GM23338 (cell line): ENCODE data around the gene CX3CL1. TPM values are rescaled to one million over a fixed set of nuclear protein-coding genes. Genes with fewer than 3 reads are reported as not detected.

Experiments used
- ATAC-seq: fragments of 200-7000 bp; cut with Tn5 transposase; 3 replicates; pipeline ENCODE4 v1.9.1; 2020
- DNase-seq: peaks from one replicate; pipeline ENCODE4 v3.0.0-alpha.2; 2015; ENCODE audit warnings: low spot score
- H2AFZ ChIP-seq: fragments of 200-600 bp; sonication (generic); 2 replicates; pipeline ENCODE4 v1.8.0; 2016; ENCODE audit warnings: antibody characterized with exemption, mild to moderate bottlenecking, moderate library complexity
- H3F3A ChIP-seq: fragments of 200-600 bp; sonication (generic); replicated peaks from 2 replicates; pipeline ENCODE4 v1.8.0; 2017; ENCODE audit warnings: antibody characterized with exemption, mixed run types, low read depth
- H3K27ac ChIP-seq: fragments of 200-600 bp; sonication (generic); 2 replicates; pipeline ENCODE4 v1.6.1; 2016; ENCODE audit warnings: low read depth
- H3K27me3 ChIP-seq: fragments of 200-600 bp; sonication (generic); 2 replicates; pipeline ENCODE4 v1.8.0; 2016; ENCODE audit warnings: mild to moderate bottlenecking, mixed run types, moderate library complexity; ENCODE audit not compliant: insufficient read depth
- H3K36me3 ChIP-seq: fragments of 200-600 bp; sonication (generic); 2 replicates; pipeline ENCODE4 v1.8.0; 2016; ENCODE audit warnings: mild to moderate bottlenecking; ENCODE audit not compliant: insufficient read depth
- H3K4me1 ChIP-seq: fragments of 200-600 bp; sonication (generic); 2 replicates; pipeline ENCODE4 v1.8.0; 2016; ENCODE audit warnings: mild to moderate bottlenecking, moderate library complexity; ENCODE audit not compliant: insufficient read depth
- H3K4me2 ChIP-seq: fragments of 200-600 bp; sonication (generic); 2 replicates; pipeline ENCODE4 v1.7.1; 2017; ENCODE audit warnings: mixed run types
- H3K4me3 ChIP-seq: fragments of 200-600 bp; sonication (generic); 2 replicates; pipeline ENCODE4 v1.6.1; 2016; ENCODE audit warnings: mixed run types
- H3K79me2 ChIP-seq: fragments of 200-600 bp; sonication (generic); replicated peaks from 2 replicates; pipeline ENCODE4 v1.8.0; 2017; ENCODE audit warnings: mild to moderate bottlenecking; ENCODE audit not compliant: insufficient read depth
- H3K9me2 ChIP-seq: fragments of 200-600 bp; sonication (generic); 2 replicates; pipeline ENCODE4 v1.8.0; 2017; ENCODE audit not compliant: insufficient read depth
- H4K20me1 ChIP-seq: fragments of 200-600 bp; sonication (generic); replicated peaks from 2 replicates; pipeline ENCODE4 v1.8.0; 2017; ENCODE audit warnings: mild to moderate bottlenecking; ENCODE audit not compliant: insufficient read depth
- H3K27ac Mint-ChIP-seq: 2 replicates; pipeline ENCODE4 v1.8.0; 2020; ENCODE audit warnings: inconsistent platforms, mild to moderate bottlenecking, moderate library complexity, mixed read lengths
- H3K27me3 Mint-ChIP-seq: 3 replicates; pipeline ENCODE4 v1.8.0; 2022; ENCODE audit warnings: low read depth, mild to moderate bottlenecking, moderate library complexity, mixed read lengths, inconsistent platforms; ENCODE audit not compliant: insufficient read depth, poor library complexity
- H3K36me3 Mint-ChIP-seq: 3 replicates; pipeline ENCODE4 v1.8.0; 2021; ENCODE audit warnings: low read depth, mild to moderate bottlenecking, inconsistent platforms, moderate library complexity, mixed read lengths
- H3K4me1 Mint-ChIP-seq: 3 replicates; pipeline ENCODE4 v1.8.0; 2020; ENCODE audit warnings: mild to moderate bottlenecking, inconsistent platforms, mixed read lengths
- H3K4me3 Mint-ChIP-seq: 3 replicates; pipeline ENCODE4 v1.8.0; 2021; ENCODE audit warnings: moderate library complexity, mild to moderate bottlenecking, inconsistent platforms, mixed read lengths
- H3K9me3 Mint-ChIP-seq: 3 replicates; pipeline ENCODE4 v1.8.0; 2020; ENCODE audit warnings: moderate library complexity, mild to moderate bottlenecking, inconsistent platforms, mixed read lengths
- CREB1 ChIP-seq: fragments of 250-450 bp; sonication (Bioruptor Pico); IDR thresholded peaks from 2 replicates; pipeline ENCODE4 v1.5.0; 2020; ENCODE audit warnings: low read depth, mild to moderate bottlenecking, moderate library complexity
- CTCF ChIP-seq, 2 experiments: fragments of 200-600 bp in 1 of 2; sonication (generic) in 1 of 2; conservative IDR thresholded peaks; 2 replicates each; pipeline versions ENCODE4 v1.5.1 to v1.6.1; 2016 to 2017; ENCODE audit warnings: antibody characterized with exemption in 2 of 2, low read depth in 2 of 2, mild to moderate bottlenecking in 2 of 2, moderate library complexity in 1 of 2
- EZH2 ChIP-seq: fragments of 200-600 bp; sonication (generic); IDR thresholded peaks from one replicate; pipeline ENCODE4 v1.8.0; 2017; ENCODE audit warnings: antibody characterized with exemption, mild to moderate bottlenecking, low read depth; ENCODE audit not compliant: unreplicated experiment
- EZH2phosphoT487 ChIP-seq: fragments of 200-600 bp; sonication (generic); IDR thresholded peaks from one replicate; pipeline ENCODE4 v1.8.1; 2018; ENCODE audit warnings: antibody characterized with exemption; ENCODE audit not compliant: unreplicated experiment
- JUNB ChIP-seq: IDR thresholded peaks from one replicate; pipeline ENCODE4 v1.6.1; 2016; ENCODE audit warnings: antibody characterized with exemption; ENCODE audit not compliant: unreplicated experiment
- NANOG ChIP-seq: IDR thresholded peaks from 2 replicates; pipeline ENCODE4 v1.6.1; 2016; ENCODE audit warnings: antibody characterized with exemption, borderline replicate concordance
- POLR2AphosphoS5 ChIP-seq: IDR thresholded peaks from 2 replicates; pipeline ENCODE4 v1.6.1; 2016; ENCODE audit warnings: antibody characterized with exemption, low read depth
- STAT1 ChIP-seq: IDR thresholded peaks from one replicate; pipeline ENCODE4 v1.6.1; 2016; ENCODE audit warnings: antibody characterized with exemption; ENCODE audit not compliant: unreplicated experiment
- ZNF114 ChIP-seq: fragments of 250-450 bp; sonication (Bioruptor Pico); IDR thresholded peaks from 2 replicates; pipeline ENCODE4 v1.5.0; 2020; ENCODE audit warnings: mild to moderate bottlenecking, moderate library complexity
- ZNF331 ChIP-seq: fragments of 250-450 bp; sonication (Bioruptor Pico); IDR thresholded peaks from 2 replicates; pipeline ENCODE4 v1.5.0; 2020; ENCODE audit warnings: low read depth, mild to moderate bottlenecking, moderate library complexity
- polyA plus RNA-seq: library from polyadenylated mRNA; unstranded; fragments of >200 nt; fragmentation: Nextera tagmentation; extraction: Ambion mirVana; gene quantifications from 2 replicates; pipeline ENCODE4 v1.2.1, GENCODE V29; 2016
- total RNA-seq: library from RNA; depleted of rRNA; stranded (reverse); fragments of >200 nt; shearing (Covaris generic); gene quantifications from 2 replicates; pipeline ENCODE4 v1.2.3, GENCODE V29; 2014
- TF ChIP-seq, protein P1 (sequence below): fragments of 250-450 bp; sonication (Bioruptor Pico); IDR thresholded peaks from 2 replicates; pipeline ENCODE4 v1.5.0; 2020; ENCODE audit warnings: mild to moderate bottlenecking, moderate library complexity
- TF ChIP-seq, protein P2 (sequence below): IDR thresholded peaks from one replicate; pipeline ENCODE4 v1.6.1; 2018; ENCODE audit warnings: antibody characterized with exemption; ENCODE audit not compliant: unreplicated experiment
- TF ChIP-seq, protein P3 (sequence below): IDR thresholded peaks from 2 replicates; pipeline ENCODE4 v1.6.1; 2016; ENCODE audit warnings: antibody characterized with exemption

CX3CL1 gene
- total and polyA plus RNA-seq, 2 experiments from 2014 or later = 0.24 to 2.8 TPM

DNA sequence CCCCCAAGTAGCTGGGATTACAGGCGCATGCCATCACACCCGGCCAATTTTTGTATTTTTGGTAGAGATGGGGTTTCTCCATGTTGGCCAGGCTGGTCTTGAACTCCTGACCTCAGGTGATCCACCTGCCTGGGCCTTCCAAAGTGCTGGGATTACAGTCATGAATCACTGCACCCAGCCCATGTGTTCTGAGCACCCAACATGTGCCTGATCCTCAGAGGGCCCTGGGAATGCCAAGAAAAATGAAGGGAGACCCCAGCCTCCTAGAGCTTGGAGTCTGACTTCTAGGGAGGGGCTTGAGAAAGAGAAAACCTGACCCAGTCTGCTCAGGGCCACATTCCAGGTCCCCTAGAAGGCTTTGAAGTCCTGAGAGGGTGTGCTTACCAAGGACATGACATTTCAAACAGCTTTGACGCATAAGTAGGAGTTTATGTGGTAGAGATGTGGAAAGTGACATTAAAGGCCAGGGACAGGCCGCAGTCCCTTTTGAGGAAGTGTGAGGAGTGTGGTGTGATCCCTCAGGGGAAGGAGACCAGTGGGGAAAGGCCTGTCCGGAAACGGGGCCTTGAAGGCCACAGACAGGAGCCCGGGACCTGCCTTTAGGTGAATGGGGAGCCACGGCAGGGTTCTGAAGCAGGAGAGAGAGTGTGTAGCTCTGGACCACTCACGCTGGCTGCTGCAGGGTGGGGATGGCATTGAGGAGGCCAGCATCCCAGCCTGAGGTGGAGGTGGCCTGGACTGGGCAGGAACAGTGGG is 14.8 kb upstream of the CX3CL1 start:
- TF ChIP-seq, protein P1, sequence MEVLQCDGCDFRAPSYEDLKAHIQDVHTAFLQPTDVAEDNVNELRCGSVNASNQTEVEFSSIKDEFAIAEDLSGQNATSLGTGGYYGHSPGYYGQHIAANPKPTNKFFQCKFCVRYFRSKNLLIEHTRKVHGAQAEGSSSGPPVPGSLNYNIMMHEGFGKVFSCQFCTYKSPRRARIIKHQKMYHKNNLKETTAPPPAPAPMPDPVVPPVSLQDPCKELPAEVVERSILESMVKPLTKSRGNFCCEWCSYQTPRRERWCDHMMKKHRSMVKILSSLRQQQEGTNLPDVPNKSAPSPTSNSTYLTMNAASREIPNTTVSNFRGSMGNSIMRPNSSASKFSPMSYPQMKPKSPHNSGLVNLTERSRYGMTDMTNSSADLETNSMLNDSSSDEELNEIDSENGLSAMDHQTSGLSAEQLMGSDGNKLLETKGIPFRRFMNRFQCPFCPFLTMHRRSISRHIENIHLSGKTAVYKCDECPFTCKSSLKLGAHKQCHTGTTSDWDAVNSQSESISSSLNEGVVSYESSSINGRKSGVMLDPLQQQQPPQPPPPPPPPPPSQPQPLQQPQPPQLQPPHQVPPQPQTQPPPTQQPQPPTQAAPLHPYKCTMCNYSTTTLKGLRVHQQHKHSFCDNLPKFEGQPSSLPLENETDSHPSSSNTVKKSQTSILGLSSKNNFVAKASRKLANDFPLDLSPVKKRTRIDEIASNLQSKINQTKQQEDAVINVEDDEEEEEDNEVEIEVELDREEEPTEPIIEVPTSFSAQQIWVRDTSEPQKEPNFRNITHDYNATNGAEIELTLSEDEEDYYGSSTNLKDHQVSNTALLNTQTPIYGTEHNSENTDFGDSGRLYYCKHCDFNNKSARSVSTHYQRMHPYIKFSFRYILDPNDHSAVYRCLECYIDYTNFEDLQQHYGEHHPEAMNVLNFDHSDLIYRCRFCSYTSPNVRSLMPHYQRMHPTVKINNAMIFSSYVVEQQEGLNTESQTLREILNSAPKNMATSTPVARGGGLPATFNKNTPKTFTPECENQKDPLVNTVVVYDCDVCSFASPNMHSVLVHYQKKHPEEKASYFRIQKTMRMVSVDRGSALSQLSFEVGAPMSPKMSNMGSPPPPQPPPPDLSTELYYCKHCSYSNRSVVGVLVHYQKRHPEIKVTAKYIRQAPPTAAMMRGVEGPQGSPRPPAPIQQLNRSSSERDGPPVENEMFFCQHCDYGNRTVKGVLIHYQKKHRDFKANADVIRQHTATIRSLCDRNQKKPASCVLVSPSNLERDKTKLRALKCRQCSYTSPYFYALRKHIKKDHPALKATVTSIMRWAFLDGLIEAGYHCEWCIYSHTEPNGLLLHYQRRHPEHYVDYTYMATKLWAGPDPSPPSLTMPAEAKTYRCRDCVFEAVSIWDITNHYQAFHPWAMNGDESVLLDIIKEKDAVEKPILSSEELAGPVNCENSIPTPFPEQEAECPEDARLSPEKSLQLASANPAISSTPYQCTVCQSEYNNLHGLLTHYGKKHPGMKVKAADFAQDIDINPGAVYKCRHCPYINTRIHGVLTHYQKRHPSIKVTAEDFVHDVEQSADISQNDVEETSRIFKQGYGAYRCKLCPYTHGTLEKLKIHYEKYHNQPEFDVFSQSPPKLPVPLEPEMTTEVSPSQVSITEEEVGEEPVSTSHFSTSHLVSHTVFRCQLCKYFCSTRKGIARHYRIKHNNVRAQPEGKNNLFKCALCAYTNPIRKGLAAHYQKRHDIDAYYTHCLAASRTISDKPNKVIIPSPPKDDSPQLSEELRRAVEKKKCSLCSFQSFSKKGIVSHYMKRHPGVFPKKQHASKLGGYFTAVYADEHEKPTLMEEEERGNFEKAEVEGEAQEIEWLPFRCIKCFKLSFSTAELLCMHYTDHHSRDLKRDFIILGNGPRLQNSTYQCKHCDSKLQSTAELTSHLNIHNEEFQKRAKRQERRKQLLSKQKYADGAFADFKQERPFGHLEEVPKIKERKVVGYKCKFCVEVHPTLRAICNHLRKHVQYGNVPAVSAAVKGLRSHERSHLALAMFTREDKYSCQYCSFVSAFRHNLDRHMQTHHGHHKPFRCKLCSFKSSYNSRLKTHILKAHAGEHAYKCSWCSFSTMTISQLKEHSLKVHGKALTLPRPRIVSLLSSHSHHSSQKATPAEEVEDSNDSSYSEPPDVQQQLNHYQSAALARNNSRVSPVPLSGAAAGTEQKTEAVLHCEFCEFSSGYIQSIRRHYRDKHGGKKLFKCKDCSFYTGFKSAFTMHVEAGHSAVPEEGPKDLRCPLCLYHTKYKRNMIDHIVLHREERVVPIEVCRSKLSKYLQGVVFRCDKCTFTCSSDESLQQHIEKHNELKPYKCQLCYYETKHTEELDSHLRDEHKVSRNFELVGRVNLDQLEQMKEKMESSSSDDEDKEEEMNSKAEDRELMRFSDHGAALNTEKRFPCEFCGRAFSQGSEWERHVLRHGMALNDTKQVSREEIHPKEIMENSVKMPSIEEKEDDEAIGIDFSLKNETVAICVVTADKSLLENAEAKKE (CRISPR knock-in tag) = no peak
- TF ChIP-seq CTCF (conservative IDR thresholded peaks at IDR 0.05; ENCODE audit: low read depth in 2 of 2) = no peak
- TF ChIP-seq, protein P2, sequence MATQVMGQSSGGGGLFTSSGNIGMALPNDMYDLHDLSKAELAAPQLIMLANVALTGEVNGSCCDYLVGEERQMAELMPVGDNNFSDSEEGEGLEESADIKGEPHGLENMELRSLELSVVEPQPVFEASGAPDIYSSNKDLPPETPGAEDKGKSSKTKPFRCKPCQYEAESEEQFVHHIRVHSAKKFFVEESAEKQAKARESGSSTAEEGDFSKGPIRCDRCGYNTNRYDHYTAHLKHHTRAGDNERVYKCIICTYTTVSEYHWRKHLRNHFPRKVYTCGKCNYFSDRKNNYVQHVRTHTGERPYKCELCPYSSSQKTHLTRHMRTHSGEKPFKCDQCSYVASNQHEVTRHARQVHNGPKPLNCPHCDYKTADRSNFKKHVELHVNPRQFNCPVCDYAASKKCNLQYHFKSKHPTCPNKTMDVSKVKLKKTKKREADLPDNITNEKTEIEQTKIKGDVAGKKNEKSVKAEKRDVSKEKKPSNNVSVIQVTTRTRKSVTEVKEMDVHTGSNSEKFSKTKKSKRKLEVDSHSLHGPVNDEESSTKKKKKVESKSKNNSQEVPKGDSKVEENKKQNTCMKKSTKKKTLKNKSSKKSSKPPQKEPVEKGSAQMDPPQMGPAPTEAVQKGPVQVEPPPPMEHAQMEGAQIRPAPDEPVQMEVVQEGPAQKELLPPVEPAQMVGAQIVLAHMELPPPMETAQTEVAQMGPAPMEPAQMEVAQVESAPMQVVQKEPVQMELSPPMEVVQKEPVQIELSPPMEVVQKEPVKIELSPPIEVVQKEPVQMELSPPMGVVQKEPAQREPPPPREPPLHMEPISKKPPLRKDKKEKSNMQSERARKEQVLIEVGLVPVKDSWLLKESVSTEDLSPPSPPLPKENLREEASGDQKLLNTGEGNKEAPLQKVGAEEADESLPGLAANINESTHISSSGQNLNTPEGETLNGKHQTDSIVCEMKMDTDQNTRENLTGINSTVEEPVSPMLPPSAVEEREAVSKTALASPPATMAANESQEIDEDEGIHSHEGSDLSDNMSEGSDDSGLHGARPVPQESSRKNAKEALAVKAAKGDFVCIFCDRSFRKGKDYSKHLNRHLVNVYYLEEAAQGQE = no peak
- no peak for TF ChIP-seq ZNF114 (CRISPR knock-in tag)
- TF ChIP-seq, protein P3, sequence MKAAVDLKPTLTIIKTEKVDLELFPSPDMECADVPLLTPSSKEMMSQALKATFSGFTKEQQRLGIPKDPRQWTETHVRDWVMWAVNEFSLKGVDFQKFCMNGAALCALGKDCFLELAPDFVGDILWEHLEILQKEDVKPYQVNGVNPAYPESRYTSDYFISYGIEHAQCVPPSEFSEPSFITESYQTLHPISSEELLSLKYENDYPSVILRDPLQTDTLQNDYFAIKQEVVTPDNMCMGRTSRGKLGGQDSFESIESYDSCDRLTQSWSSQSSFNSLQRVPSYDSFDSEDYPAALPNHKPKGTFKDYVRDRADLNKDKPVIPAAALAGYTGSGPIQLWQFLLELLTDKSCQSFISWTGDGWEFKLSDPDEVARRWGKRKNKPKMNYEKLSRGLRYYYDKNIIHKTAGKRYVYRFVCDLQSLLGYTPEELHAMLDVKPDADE = no peak
- no peak for TF ChIP-seq POLR2AphosphoS5
- TF ChIP-seq EZH2 = no peak
- TF ChIP-seq EZH2phosphoT487 = no peak
- no peak for TF ChIP-seq ZNF331 (CRISPR knock-in tag)
- TF ChIP-seq CREB1 (CRISPR knock-in tag) = no peak
- TF ChIP-seq STAT1 = no peak
- no peak for TF ChIP-seq JUNB
- TF ChIP-seq NANOG = no peak
- Mint-ChIP-seq H3K9me3 (no peaks in the 10 kb centered on the region), H3K4me3 (no peak overlapping the region), H3K27me3 (peaks cover 12% of the 10 kb centered on the region), H3K36me3 (no peaks in the 10 kb centered on the region), H3K4me1 (peaks cover 6% of the 10 kb centered on the region; the same call in 1 of the 3 replicates), H3K27ac (no peak overlapping the region)
- H3K79me2 ChIP-seq = no peaks in the 10 kb centered on the region
- H3K4me1 ChIP-seq = no peaks in the 10 kb centered on the region
- H3K27me3 ChIP-seq = no peaks in the 10 kb centered on the region
- H3K36me3 ChIP-seq = no peaks in the 10 kb centered on the region
- no peak for DNase-seq
- no peak for ATAC-seq
- H2AFZ ChIP-seq = no peak overlapping the region
- no peaks in the 10 kb centered on the region for H4K20me1 ChIP-seq
- no peak overlapping the region for H3K4me3 ChIP-seq
- H3F3A ChIP-seq = no peaks in the 10 kb centered on the region
- no peaks in the 10 kb centered on the region for H3K9me2 ChIP-seq
- no peak overlapping the region for H3K27ac ChIP-seq
- no peak overlapping the region for H3K4me2 ChIP-seq
